DOHH2 (cell line): ENCODE measurements around the gene ATP10D.

Source experiments
- H3F3A ChIP-seq: fragments of 200-600 bp; sonication (generic), shearing (Covaris generic); 2 replicates; pipeline ENCODE4 v1.6.0; 2016; ENCODE audit warnings: antibody characterized with exemption, mild to moderate bottlenecking; ENCODE audit not compliant: control insufficient read depth, insufficient read depth
- H3K27ac ChIP-seq: fragments of 200-600 bp; sonication (generic); 2 replicates; pipeline ENCODE4 v1.5.1; 2014; ENCODE audit warnings: low read depth, mild to moderate bottlenecking, low read length, moderate library complexity
- H3K27me3 ChIP-seq: fragments of 200-600 bp; sonication (generic); 2 replicates; pipeline ENCODE4 v1.6.1; 2014; ENCODE audit warnings: mild to moderate bottlenecking, low read length, mixed read lengths; ENCODE audit not compliant: control insufficient read depth
- H3K36me3 ChIP-seq: fragments of 200-600 bp; sonication (generic); 2 replicates; pipeline ENCODE4 v1.6.1; 2014; ENCODE audit warnings: mild to moderate bottlenecking, low read length, moderate library complexity, mixed read lengths; ENCODE audit not compliant: control insufficient read depth
- H3K4me1 ChIP-seq: fragments of 200-600 bp; sonication (generic); 2 replicates; pipeline ENCODE4 v1.6.1; 2014; ENCODE audit warnings: mild to moderate bottlenecking, low read length, mixed read lengths; ENCODE audit not compliant: control insufficient read depth
- H3K4me2 ChIP-seq: fragments of 200-600 bp; sonication (generic); 2 replicates; pipeline ENCODE4 v1.6.0; 2014; ENCODE audit warnings: mild to moderate bottlenecking, low read length, moderate library complexity
- H3K4me3 ChIP-seq: fragments of 200-600 bp; sonication (generic); 2 replicates; pipeline ENCODE4 v1.5.1; 2014; ENCODE audit warnings: mild to moderate bottlenecking, low read length, mixed read lengths
- H3K79me2 ChIP-seq: fragments of 200-600 bp; sonication (generic); 2 replicates; pipeline ENCODE4 v1.6.1; 2014; ENCODE audit warnings: mild to moderate bottlenecking, low read length, mixed read lengths; ENCODE audit not compliant: control insufficient read depth
- H3K9me2 ChIP-seq: fragments of 200-600 bp; sonication (generic); replicated peaks from 2 replicates; pipeline ENCODE4 v1.6.1; 2014; ENCODE audit warnings: mild to moderate bottlenecking, low read length, mixed read lengths; ENCODE audit not compliant: control insufficient read depth
- H3K9me3 ChIP-seq: fragments of 200-600 bp; sonication (generic); 2 replicates; pipeline ENCODE4 v1.6.1; 2014; ENCODE audit warnings: antibody characterized with exemption, low read length, mixed read lengths; ENCODE audit not compliant: control insufficient read depth, insufficient read depth
- H4K20me1 ChIP-seq: fragments of 200-600 bp; sonication (generic); 2 replicates; pipeline ENCODE4 v1.6.0; 2014; ENCODE audit warnings: low read depth, mild to moderate bottlenecking, antibody characterized with exemption, low read length, moderate library complexity; ENCODE audit not compliant: control insufficient read depth, insufficient read depth
- EZH2phosphoT487 ChIP-seq: fragments of 200-600 bp; sonication (generic); IDR thresholded peaks from 2 replicates; pipeline ENCODE4 v1.6.1; 2017; ENCODE audit warnings: borderline replicate concordance, mild to moderate bottlenecking, antibody characterized with exemption, low read length, moderate library complexity, mixed read lengths
- TF ChIP-seq, protein P1 (sequence below): fragments of 200-600 bp; sonication (generic); IDR thresholded peaks from one replicate; pipeline ENCODE4 v1.5.1; 2014; ENCODE audit warnings: antibody characterized with exemption, mild to moderate bottlenecking, low read depth, low read length; ENCODE audit not compliant: poor library complexity, severe bottlenecking

ATP10D gene

GRCh38 chr4:47557255-47557654 is 72.2 kb downstream of the ATP10D start:
- H3K4me2 ChIP-seq = no peak overlapping the region
- no peaks in the 10 kb centered on the region for H3K9me3 ChIP-seq
- no peaks in the 10 kb centered on the region for H3K27me3 ChIP-seq
- H3K4me3 ChIP-seq = no peak overlapping the region
- peaks cover 30% of the 10 kb centered on the region for H3K36me3 ChIP-seq
- H3K4me1 ChIP-seq = no peaks in the 10 kb centered on the region
- no peaks in the 10 kb centered on the region for H3K79me2 ChIP-seq
- H3K9me2 ChIP-seq = no peaks in the 10 kb centered on the region
- H3K27ac ChIP-seq = no peak overlapping the region
- no peaks in the 10 kb centered on the region for H3F3A ChIP-seq
- TF ChIP-seq, protein P1, sequence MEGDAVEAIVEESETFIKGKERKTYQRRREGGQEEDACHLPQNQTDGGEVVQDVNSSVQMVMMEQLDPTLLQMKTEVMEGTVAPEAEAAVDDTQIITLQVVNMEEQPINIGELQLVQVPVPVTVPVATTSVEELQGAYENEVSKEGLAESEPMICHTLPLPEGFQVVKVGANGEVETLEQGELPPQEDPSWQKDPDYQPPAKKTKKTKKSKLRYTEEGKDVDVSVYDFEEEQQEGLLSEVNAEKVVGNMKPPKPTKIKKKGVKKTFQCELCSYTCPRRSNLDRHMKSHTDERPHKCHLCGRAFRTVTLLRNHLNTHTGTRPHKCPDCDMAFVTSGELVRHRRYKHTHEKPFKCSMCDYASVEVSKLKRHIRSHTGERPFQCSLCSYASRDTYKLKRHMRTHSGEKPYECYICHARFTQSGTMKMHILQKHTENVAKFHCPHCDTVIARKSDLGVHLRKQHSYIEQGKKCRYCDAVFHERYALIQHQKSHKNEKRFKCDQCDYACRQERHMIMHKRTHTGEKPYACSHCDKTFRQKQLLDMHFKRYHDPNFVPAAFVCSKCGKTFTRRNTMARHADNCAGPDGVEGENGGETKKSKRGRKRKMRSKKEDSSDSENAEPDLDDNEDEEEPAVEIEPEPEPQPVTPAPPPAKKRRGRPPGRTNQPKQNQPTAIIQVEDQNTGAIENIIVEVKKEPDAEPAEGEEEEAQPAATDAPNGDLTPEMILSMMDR = no peak
- TF ChIP-seq EZH2phosphoT487 = no peak
- no peaks in the 10 kb centered on the region for H4K20me1 ChIP-seq

- Histone ChIP-seq H3K9me2 (no peaks in the 10 kb centered on the region), H3K79me2 (no peaks in the 10 kb centered on the region), H4K20me1 (no peaks in the 10 kb centered on the region), H3K4me1 (no peaks in the 10 kb centered on the region), H3F3A (no peaks in the 10 kb centered on the region), H3K4me2 (no peak overlapping the region), H3K4me3 (no peak overlapping the region), H3K9me3 (no peaks in the 10 kb centered on the region), H3K27ac (no peak overlapping the region), H3K36me3 (peaks cover 24% of the 10 kb centered on the region), H3K27me3 (no peaks in the 10 kb centered on the region)
- TF ChIP-seq, protein P1 = no peak
- no peak for TF ChIP-seq EZH2phosphoT487
Observed at GRCh38 chr4:47560682-47561081, 75.6 kb downstream of the ATP10D start.

DNA sequence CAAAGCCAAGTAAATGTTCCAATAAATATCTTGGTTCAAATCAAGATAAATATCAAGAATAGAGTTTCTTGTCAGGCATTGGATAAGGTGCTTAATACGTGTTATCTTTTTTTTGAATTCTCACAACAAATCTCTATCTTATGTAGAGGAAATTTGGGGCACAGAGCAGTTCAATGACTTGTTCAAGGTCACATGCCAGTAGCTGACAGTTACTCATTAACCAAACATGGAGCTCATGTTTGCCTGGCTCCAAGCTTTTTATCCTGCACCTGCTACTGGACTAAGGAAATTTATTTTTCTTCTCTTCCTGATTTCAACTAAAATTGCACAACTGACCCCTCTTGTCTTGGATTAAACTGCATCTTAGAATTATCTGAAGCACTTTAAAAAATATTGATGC is 76.3 kb downstream of the ATP10D start:
- Histone ChIP-seq H3F3A (no peaks in the 10 kb centered on the region), H3K79me2 (no peaks in the 10 kb centered on the region), H4K20me1 (no peaks in the 10 kb centered on the region), H3K4me2 (no peak overlapping the region), H3K4me3 (no peak overlapping the region), H3K27ac (no peak overlapping the region), H3K9me2 (no peaks in the 10 kb centered on the region), H3K27me3 (no peaks in the 10 kb centered on the region), H3K4me1 (no peaks in the 10 kb centered on the region), H3K9me3 (no peaks in the 10 kb centered on the region), H3K36me3 (peaks cover 24% of the 10 kb centered on the region)
- TF ChIP-seq, protein P1 = no peak
- TF ChIP-seq EZH2phosphoT487 = no peak

- no peak overlapping the region for H3K4me2 ChIP-seq
- peaks cover 28% of the 10 kb centered on the region for H3K36me3 ChIP-seq
- H3K79me2 ChIP-seq = no peaks in the 10 kb centered on the region
- H4K20me1 ChIP-seq = no peaks in the 10 kb centered on the region
- H3K9me2 ChIP-seq = no peaks in the 10 kb centered on the region
- no peaks in the 10 kb centered on the region for H3K27me3 ChIP-seq
- H3K27ac ChIP-seq = no peak overlapping the region
- no peak overlapping the region for H3K4me3 ChIP-seq
- H3F3A ChIP-seq = no peaks in the 10 kb centered on the region
- no peaks in the 10 kb centered on the region for H3K4me1 ChIP-seq
- no peak for TF ChIP-seq EZH2phosphoT487
- TF ChIP-seq, protein P1 = no peak
- no peaks in the 10 kb centered on the region for H3K9me3 ChIP-seq
Observed at GRCh38 chr4:47562297-47562696, 77.2 kb downstream of the ATP10D start.
